ENCODE results near the gene PGPEP1.
"Not testable (repeated sequence)": the region's sequence is repeated elsewhere in the genome, so short reads cannot be mapped to it uniquely, and the experiment has no call there.

The PGPEP1 gene

DNA sequence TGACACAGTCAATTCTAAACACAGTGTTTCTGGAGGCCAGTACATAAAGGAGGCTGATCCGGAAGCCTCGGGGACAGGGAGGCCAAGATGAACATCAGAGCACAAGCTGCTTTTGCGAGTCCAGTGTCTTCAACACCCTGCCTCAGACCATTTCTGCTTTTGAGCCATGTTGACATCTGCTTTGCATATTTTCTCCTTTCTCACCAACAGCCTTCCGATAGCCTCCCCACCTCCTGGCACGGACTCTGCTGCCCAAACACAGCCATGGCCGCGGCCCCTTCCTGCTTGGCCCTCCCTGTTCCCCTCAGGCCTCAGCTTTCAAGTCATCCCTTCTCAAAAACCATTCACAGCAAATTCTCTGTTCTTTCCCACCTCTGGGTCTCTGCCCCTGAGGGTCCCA, 53.4 kb downstream of the PGPEP1 start:
- DNase-seq: no peak

- DNase-seq: no peak
These were observed 56.3 kb downstream of the PGPEP1 start for GRCh38 chr19:18396471-18397241.

DNA sequence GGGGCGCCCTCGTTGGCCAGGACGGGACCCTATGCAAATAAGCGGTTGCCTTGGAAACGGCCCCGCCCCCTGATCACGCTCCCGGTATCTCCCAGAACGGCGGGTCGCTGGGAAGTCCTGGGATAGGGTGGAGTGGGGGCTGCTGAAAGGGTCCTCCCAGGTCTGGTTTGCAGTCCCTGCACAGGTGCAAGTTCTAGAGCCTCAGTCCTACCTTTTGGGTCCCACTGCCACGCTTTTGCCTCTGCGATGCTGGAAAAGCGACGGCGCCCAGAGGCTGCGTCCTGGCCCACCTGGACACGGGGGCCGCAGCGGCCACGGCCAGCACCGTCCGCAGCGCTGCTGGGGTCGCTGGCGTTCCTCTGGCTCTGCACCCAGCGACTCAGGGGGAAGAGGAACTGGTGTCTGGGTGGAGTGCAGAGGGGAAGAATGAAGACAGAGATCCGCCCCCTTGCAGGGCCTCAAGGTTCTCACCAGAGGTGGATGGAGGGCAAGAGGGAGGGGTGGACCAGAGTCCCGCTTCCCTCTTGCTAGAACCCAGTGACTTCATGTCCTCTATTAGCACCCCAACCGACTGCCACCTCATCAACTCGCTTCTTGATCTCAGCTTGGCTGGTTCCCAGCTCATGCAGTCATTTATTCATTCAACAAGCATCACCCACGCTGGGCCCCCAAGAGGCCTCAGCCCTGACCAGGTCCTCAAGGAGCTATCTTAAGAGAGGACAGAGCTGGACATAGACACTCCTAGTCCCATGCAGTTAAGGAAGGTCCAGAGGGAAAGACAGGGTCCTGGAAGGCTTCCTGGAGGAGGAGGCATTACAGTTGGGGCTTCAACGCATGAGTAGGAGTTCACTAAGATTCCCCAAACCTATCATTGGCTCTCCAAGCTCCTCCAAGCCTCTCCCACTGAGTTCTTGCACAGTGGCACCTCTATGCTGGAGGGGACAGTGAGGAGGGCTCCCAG, 57.1 kb downstream of the PGPEP1 start, which contains the start of gene LRRC25:
Gene LRRC25 (minus strand): TSS at position 381 of the 961 bp plus-strand sequence. CDS start 659 bp downstream, outside the sequence.
- peak; percentile 28 for DNase-seq

DNA sequence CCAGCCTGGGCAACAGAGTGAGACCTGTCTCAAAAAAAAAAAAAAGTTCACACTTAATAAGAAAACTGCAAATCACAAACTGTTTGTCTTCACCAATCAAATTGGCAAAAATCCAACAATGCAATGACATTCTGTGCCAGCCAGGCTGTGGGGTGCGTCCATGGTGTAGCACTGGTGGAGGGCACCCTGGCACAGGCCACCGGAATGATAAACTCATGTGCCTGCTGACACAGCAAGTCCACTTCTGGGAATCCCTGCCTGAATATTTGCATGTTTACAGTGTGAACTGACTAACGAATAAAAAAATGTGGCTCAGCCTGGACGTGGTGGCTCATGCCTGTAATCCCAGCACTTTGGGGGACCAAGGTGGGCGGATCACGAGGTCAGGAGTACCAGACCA, 58.6 kb downstream of the PGPEP1 start:
- no peak for DNase-seq

- DNase-seq: peak; percentile 44
These were observed 61.2 kb downstream of the PGPEP1 start for GRCh38 chr19:18401580-18402112.

- DNase-seq: not testable (repeated sequence)
These were observed 62.3 kb downstream of the PGPEP1 start for GRCh38 chr19:18402455-18403248.

GRCh38 chr19:18405754-18406153, 65.4 kb downstream of the PGPEP1 start:
- not testable (repeated sequence) for DNase-seq

- DNase-seq: no peak
These were observed 66.4 kb downstream of the PGPEP1 start for GRCh38 chr19:18406749-18407148.

DNA sequence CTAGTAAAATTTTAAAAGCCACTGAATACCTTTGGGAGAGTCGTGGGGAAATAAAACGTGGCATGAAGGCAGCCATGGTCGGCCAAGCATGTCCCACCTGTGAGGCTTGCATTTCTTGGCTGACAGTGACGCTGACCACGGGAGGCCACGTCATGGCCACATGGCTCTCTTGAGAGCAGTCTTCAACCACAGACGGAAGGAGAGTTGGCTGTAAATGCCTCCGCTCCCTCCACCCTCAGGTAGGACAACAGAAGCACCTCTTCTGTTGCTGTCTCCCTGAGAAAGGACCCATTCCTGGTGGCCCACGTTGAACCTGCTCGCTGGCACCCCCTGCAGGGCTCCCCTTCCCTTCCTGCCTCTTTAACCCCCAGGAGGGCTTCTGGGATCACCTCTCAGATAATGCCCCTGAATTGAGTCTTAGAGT, 67.7 kb downstream of the PGPEP1 start:
- DNase-seq: no peak

DNA sequence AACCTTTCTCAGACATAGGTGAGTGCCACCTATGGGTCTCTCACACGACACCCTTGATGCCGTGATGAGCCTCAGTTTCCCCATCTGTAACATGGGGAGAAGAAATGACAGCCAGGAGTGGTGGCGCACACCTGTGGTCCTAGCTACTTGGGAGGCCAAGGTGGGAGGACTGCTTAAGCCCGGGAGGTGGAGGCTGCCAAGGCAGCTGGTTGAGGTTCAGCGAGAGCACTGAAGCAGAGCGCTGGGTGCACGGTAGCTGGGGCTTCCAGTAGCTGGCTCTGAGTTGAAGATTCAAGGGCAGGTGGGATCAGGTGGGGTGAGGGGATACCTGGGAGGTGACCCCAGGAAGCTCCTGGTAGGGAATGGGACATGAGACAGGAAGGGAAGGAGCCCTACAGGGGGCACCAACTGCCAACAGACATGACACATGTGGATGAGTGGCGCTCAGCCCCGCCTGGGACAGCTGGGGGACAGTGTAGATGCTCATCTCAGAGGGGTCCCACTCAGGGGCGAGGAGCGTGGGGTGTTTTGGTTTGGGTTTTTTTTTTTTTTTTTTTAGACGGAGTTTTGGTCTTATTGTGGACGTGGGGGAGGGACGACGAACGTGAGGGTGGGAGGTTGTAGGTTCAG, 72.3 kb downstream of the PGPEP1 start:
- no peak for DNase-seq

- DNase-seq: no peak
These were observed 74.2 kb downstream of the PGPEP1 start for GRCh38 chr19:18414504-18415177.

DNA sequence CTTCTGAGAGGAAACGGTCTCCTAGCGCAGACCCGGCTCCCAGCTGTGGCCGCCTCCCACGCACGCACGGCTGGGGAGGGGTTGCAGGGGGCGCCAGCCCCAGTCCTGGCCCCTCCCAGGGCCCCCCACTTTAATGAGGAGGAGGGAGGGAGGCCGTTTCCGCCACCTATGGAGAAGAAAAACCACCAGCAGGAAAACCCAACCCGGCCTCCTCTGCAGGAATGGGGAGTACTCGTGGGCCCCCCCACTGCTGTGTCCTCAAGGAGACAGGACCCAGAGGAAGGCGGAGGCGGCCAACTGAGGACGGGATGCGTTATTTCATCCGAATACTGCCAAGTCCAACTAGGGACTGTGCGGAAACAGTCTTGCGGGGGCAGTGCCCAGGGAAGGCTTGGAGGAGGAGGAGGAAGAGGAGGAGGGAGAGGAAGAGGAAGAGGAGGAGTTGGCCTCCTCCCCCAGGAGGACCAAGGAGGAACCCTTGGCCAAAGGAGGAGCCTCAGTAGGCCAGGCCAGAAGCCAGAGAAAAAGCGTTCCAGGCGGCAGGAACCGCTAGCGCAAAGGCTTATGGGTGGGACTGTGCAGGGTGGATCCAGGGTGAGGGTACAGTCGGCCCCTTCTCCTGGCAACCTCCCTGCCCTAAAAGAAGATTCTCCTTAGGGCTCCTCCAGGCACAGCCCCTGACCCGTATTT, 74.9 kb downstream of the PGPEP1 start:
- no peak for DNase-seq

DNA sequence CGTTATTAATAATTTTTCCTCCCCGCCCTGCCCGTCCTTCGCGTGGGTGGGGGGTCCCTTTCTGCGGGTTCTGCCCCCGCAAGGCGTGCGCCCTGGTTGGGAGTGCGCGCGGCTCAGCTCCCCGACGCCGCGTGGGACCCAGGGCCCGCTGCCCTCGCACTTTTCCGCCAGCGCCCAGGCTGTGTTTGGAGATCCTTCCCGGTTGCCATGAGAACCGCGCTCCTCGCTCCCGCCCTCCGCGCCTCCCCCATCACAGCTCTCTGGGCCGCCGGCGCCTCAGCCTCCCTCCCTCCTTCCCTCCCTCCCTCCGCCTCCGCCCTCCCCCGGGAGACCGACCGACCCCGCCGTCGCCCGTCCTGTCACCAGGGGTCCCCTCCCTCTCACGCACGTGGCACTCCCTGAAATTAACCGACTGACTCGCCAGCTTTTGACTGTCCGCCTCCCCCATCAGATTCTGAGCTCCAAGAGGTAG, 76.4 kb downstream of the PGPEP1 start:
- peak; percentile 88 for DNase-seq

- peak; percentile 51 for DNase-seq
These were observed 77.0 kb downstream of the PGPEP1 start for GRCh38 chr19:18417250-18418028.

DNA sequence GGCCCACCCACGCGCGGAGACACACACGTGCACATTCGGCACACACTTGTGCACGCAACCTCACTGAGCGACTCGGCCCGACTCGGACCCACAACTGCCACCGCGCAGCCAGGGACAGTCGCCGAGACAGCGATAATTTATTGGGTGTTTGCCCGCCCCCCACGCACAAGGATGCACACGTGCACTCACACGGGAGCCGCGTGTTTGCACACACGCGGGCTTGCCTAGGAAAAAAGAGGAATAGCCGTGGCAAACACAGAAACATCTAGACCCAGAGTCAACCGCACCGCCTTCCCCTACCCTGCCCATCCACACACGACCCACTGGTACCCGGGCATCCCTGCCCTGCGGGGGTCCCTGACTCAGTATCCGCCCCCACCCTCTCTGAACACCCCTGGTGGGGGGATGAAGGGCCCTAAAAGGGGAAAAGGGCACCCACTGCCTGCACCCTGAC, 77.7 kb downstream of the PGPEP1 start:
- DNase-seq: no peak

DNA sequence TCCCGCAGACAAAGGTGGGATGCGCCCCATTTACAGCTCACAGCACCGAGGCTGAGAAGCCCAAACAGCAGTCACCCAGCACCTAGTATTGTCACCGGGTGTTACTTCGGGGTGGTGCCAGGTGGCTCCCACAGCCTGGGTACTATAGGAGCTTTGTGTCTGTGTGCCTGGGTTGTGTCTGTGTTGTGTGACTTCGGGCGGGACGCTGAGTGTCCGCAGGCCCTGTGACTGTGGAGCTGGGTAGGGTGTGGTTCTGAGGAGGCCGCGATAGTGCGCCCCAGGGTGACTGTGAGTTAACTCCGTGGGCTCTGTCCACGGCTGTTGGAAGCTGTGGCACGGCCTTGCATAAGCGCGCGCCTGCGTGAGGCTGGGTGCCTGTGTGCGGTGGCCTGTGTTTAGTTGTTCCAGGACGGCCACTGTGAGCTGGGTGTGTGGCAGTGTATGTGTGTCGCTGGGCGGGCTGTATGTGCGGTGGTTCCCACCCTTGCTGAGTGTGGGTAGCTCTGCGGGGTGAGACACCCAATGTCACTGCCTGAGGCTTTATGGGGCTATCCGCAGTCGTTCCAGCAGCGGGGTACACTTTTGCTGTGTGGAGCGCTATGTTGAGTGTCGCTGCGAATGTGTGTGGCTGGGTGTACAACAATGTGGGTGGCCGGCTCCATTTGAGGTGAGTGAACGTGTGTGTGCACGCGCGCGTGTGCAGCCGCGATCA, 78.2 kb downstream of the PGPEP1 start:
- peak; percentile 65 for DNase-seq

GRCh38 chr19:18419195-18419698, 78.8 kb downstream of the PGPEP1 start, which contains the start of gene SSBP4:
SSBP4 (plus strand) TSS chr19:18419398; CDS start chr19:18419649, 251 bp downstream.
- peak; percentile 81 for DNase-seq

Data from CD4-positive, alpha-beta T cell treated with Interleukin-10 for 1 hour (primary cell).